Measurements from ENCODE around the gene TCAF1.
"Not testable (repeated sequence)": the region's sequence is repeated elsewhere in the genome, so short reads cannot be mapped to it uniquely, and the experiment has no call there.

TCAF1 gene

GRCh38 chr7:143905509-143905908, 3.5 kb upstream of the TCAF1 start:
- DNase-seq, result no peak

DNA sequence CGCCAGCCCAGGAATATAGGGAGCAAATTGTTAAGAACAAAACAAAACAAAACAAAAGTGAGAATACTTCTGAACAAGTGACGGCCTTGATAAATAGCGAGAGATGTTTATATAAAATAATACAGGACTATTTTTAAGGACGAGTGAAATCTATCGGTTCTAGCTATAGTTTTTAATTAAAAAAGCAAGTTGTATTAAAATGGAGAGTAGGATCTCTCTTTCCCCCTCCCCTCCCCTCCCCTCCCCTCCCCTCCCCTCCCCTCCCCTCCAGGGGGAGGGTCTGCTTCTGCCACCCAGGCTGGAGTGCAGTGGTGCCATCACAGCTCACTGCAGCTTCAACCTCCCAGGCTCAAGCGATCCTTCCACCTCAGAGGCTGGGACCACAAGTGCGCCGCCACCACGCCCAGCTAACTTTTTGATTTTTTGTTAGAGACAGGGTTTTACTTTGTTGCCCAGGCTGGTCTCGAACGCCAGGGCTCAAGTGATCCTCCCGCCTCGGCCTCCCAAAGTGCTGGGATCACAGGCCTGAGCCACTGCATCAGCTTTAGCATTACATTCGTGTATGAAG, 440 bp upstream of the TCAF1 start:
- DNase-seq, result no peak

GRCh38 chr7:143901332-143901667, 676 bp downstream of the TCAF1 start:
- peak; percentile 86 for DNase-seq

DNA sequence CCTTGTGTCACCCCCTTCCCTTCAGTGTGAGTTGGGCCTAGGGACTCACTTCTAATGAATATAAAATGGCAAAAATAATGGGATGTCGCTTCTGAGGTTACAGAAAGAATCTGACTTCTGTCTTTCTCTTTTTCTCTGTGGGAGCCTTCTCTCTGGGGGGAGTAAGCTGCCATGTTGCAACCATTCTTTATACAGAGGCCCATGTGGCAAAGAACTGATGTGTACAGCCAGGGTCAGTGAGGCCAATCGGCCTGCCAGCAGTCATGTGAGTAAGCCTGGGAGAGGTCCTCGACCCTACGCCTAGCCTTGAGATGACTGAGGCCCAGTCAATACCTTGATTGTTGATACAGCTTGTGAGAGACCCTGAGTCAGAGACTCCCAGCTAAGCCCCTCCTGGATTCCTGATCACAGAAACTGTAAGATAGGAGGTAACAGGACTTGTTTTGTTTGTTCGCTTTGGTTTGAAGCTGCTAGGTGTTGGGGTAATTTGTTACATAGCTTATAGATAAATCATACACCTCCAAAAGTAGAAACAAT, 1.7 kb downstream of the TCAF1 start:
- DNase-seq, result peak; percentile 80

GRCh38 chr7:143898810-143899209, 3.2 kb downstream of the TCAF1 start:
- no peak for DNase-seq

DNA sequence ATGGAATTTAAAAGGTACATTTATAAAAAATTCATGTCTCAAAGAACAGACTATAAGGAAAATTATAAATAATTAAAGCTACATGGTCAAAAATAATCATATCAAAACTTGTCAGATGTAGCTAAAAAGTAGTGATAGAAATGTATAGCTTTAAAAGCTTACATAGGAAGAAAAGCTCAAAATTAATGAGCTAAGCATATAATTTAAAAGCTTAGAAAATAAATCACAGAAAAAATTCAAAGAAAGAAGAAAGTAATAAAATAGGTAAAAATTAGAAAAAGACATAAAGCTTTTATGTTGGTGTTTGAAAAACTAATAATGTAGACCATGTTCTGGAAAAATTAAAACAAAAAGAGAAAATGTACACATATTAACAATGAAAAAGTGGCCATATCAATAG, 5.3 kb downstream of the TCAF1 start:
- no peak for DNase-seq

DNA sequence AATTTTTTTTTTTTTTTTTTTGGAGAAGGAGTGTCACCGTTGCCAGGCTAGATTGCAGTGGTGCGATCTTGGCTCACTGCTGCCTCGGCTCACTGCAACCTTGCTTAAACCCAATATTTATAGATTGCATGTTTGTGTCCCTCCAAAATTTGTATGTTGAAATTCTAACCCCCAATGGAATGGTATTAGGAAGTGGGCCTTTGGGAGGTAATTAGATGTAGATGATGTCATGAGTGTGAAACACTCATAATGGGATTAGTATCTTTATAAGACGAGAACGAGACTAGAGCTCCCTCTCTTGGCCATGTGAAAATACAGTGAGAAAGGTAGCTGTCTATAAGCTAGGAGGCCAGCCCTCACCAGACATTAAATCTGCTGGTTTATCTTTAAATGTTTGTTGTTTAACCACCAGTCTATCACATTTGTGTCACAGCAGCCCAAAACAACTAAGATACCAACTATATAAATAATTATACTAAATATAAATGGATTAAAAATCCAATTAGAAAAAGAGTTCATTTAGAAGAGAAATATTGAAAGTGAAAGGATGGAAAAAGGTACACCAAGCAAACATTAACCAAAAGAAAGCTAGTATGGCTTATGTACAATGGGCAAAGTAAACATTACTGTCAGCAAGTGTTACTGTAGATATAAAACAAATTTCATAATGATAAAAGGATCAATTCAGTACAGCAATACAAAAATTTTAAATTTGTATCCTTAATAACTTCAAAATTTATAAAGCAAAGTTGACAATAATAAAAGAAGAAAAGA, 9.3 kb downstream of the TCAF1 start:
- no peak for DNase-seq

GRCh38 chr7:143891457-143891856, 10.5 kb downstream of the TCAF1 start:
- no peak for DNase-seq

GRCh38 chr7:143890558-143890957, 11.4 kb downstream of the TCAF1 start:
- DNase-seq, result no peak

- no peak for DNase-seq
These were observed 12.9 kb downstream of the TCAF1 start for GRCh38 chr7:143889068-143889467.

DNA sequence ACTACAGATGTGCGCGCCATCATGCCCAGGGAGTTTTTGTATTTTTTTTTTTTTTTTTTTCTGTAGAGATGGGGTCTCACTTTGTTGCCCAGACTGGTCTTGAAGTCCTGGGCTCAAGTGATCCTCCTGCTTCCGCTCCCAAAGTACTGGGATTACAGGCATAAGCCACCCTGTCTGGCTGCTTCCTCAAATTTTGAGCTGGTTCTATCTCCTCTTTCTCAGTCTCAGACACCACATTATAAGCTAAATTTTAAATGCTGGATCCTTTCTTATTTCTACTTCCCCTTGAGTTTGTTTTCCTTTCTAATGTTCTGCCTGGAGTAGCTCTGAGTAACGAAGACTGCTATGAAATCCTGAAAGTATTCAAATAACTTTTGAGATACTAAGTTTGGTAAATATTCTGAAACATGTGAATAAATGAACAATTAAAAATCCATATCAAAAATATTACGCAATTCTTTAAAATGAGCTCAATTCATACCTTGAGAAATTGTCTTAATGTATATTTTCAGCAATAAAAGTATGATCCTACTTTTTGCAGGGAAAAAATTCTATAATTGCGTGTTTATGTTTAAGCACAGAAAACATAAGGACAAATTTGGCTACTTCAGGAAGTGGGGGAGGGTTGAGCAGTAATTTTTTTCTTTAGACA, 15.0 kb downstream of the TCAF1 start:
- DNase-seq, result no peak

DNA sequence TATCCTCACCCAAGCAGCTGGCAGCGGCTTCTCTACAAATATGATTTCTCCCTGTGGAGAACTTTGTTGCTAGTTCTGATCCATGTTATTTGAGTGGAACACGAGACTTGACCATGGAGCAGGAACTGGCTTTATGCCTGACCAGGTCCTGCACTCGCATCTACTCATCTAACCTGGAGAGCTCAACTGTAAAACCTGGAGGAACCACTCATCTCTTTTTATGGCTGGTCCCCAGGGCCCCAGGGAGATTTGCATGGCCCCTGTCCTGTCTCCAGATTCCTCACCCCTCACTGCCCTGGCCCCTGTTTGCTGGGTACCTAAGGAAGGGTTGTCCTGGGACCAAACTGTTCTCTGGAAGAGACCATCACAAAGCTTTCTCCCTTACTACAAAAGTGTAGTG, 16.0 kb downstream of the TCAF1 start:
- no peak for DNase-seq

- DNase-seq, result peak; percentile 91
These were observed 16.9 kb downstream of the TCAF1 start for GRCh38 chr7:143884969-143885559.

- DNase-seq, result no peak
These were observed 17.6 kb downstream of the TCAF1 start for GRCh38 chr7:143884241-143884968.

DNA sequence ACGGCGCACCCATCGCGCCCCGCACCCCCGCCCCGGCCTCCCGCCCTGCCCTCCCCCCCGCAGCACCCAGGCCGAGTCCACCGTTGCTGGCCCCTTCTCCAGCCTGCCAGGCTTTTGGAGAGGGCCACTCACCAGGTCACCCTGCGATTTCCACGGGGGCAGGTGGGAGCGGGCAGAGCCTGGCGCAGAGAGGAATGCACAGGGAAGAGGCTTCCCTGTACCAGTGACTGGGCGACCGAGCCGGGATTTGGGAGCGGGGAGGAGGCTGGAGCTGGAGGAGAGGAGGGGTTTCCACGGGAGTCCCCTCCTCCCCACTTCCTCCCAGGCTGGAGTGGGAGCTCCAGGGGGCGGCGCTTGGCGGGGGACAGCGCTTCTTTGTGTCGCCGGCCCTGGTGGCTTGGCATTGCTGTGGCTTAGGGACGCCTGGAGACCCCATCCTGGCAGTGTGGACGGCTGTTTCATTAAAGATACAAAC, 19.3 kb downstream of the TCAF1 start:
- DNase-seq, result peak; percentile 93

- DNase-seq, result peak; percentile 83
These were observed 19.9 kb downstream of the TCAF1 start for GRCh38 chr7:143882020-143882603.

GRCh38 chr7:143878884-143879283, 23.1 kb downstream of the TCAF1 start:
- no peak for DNase-seq

DNA sequence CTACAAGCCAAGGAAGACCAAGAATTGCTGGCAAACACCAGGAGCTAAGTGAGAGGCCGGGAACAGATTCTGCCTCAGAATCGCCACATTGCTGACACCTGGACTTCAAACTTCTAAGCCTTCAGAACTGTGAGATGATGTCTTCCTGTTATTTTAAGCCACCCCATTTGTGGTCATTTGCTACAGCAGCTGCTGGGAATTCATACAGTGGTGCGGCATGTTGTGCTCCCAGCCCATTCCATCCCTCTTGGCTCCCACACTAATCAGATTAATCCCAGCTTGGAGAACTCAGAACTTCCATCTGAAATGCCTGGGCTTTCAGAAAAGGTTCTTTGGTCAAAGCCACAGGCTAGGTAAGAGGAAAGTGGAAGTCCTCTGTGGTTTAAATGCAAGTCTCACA, 24.9 kb downstream of the TCAF1 start:
- DNase-seq, result no peak

- DNase-seq, result no peak
These were observed 25.8 kb downstream of the TCAF1 start for GRCh38 chr7:143876218-143876617.

DNA sequence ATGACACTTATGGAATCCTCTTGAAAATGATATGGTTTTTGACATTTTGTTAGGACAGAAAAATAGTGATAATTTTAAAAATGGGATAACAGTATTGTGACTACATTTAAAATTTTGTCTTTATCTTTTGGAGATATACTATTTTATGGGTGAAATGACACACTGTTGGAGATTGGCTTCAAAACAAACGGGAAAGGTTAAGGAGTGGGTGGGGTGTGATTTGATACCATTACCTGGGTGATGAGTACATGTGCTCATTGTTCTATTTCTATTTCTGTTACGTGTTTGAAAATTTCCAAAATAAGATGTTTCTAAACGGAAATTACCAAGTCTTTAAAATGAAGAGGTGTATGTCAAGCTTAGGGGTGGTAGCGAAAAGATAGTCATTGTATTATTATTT, 28.7 kb downstream of the TCAF1 start:
- not testable (repeated sequence) for DNase-seq

DNA sequence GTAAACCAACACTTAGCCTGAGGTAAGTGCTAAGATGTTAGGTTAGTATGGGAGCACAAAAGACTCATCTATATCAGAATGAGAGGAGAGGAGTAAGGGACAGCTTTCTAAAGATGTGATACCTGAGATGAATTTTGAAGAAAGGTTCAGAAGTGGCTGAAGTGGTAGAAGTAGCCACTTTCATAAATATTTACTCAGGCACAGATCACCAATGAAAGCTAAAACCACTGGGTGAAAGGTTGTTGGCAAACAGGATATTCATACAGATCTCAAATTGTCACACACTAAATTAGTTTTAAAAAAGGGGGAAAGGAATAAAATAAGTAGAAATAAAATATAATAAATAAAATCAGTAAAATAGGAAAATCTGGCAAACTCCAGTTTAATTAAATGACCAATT, 30.4 kb downstream of the TCAF1 start:
- not testable (repeated sequence) for DNase-seq

DNA sequence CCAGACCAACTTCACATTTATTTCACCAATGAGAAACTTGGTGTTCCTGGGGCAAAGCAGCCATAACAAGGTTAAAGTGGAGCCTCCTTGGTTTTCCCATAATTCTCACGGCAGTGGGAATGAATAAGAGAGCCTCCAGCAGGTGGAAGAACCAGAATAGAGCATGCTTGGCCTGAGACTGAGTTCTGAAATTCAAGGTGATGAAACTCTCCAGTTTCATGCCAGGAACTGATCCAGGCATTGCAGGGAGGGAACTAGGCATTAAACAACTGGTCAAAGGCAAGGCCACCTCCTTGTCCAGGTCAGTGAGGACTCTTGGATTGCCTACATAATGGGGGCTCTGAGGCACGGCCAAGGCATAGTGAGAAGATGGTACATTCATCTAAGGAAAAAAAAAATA, 44.0 kb downstream of the TCAF1 start:
- DNase-seq, result not testable (repeated sequence)
